HEK293T (cell line): ENCODE results near the gene GPRC5D.

Source experiments
- CTCF ChIA-PET: fragments of 350-600 bp; formaldehyde crosslinking; extraction: SDS; loops from one replicate; lab custom pipeline; 2021; ENCODE audit warnings: antibody characterized with exemption, inconsistent platforms; lab: Yijun Ruan, JAX
- POLR2A ChIA-PET: fragments of 350-600 bp; formaldehyde crosslinking; extraction: SDS; loops from one replicate; lab custom pipeline; 2020; ENCODE audit warnings: antibody characterized with exemption, inconsistent platforms; lab: Yijun Ruan, JAX
- DNase-seq: peaks from one replicate; pipeline ENCODE4 v3.0.0; 2012; ENCODE audit warnings: mixed read lengths; ENCODE audit errors: extremely low spot score
- ARNT ChIP-seq: fragments of 450-650 bp; IDR thresholded peaks from 2 replicates; pipeline ENCODE4 v1.6.1; 2017; ENCODE audit warnings: mild to moderate bottlenecking
- BHLHE40 ChIP-seq: fragments of 450-650 bp; IDR thresholded peaks from 2 replicates; pipeline ENCODE4 v1.6.1; 2016; ENCODE audit warnings: mild to moderate bottlenecking, moderate library complexity, borderline replicate concordance
- CTBP1 ChIP-seq: fragments of 450-650 bp; IDR thresholded peaks from 2 replicates; pipeline ENCODE4 v1.6.1; 2016; ENCODE audit warnings: borderline replicate concordance
- ELF4 ChIP-seq: fragments of 450-650 bp; IDR thresholded peaks from 2 replicates; pipeline ENCODE4 v1.6.1; 2017; ENCODE audit warnings: antibody characterized with exemption
- FOXA1 ChIP-seq: fragments of 450-650 bp; IDR thresholded peaks from 2 replicates; pipeline ENCODE4 v1.6.1; 2016; ENCODE audit warnings: mild to moderate bottlenecking
- FOXK2 ChIP-seq: fragments of 450-650 bp; IDR thresholded peaks from 2 replicates; pipeline ENCODE4 v1.6.1; 2016; ENCODE audit warnings: mild to moderate bottlenecking
- FOXM1 ChIP-seq: fragments of 450-650 bp; IDR thresholded peaks from 2 replicates; pipeline ENCODE4 v1.6.1; 2017; ENCODE audit warnings: mild to moderate bottlenecking, borderline replicate concordance
- HDGF ChIP-seq: fragments of 450-650 bp; IDR thresholded peaks from 2 replicates; pipeline ENCODE4 v1.6.1; 2017; ENCODE audit warnings: antibody characterized with exemption, borderline replicate concordance
- L3MBTL2 ChIP-seq: fragments of 450-650 bp; conservative IDR thresholded peaks from 2 replicates; pipeline ENCODE4 v1.6.1; 2016; ENCODE audit warnings: mild to moderate bottlenecking
- LEF1 ChIP-seq: fragments of 450-650 bp; IDR thresholded peaks from 2 replicates; pipeline ENCODE4 v1.6.1; 2017; ENCODE audit warnings: mild to moderate bottlenecking, borderline replicate concordance
- NFRKB ChIP-seq: fragments of 450-650 bp; IDR thresholded peaks from 2 replicates; pipeline ENCODE4 v1.6.1; 2016; ENCODE audit warnings: mild to moderate bottlenecking, moderate library complexity
- SP1 ChIP-seq: fragments of 450-650 bp; IDR thresholded peaks from 2 replicates; pipeline ENCODE4 v1.6.1; 2017
- SUZ12 ChIP-seq: fragments of 450-650 bp; IDR thresholded peaks from 2 replicates; pipeline ENCODE4 v1.6.1; 2016; ENCODE audit warnings: mild to moderate bottlenecking
- TARDBP ChIP-seq: fragments of 450-650 bp; IDR thresholded peaks from 2 replicates; pipeline ENCODE4 v1.6.1; 2016
- ZNF384 ChIP-seq: fragments of 450-650 bp; IDR thresholded peaks from 2 replicates; pipeline ENCODE4 v1.6.1; 2016
- TF ChIP-seq, protein P1 (sequence below): fragments of 450-650 bp; IDR thresholded peaks from 2 replicates; pipeline ENCODE4 v1.6.1; 2016

The GPRC5D gene

DNA sequence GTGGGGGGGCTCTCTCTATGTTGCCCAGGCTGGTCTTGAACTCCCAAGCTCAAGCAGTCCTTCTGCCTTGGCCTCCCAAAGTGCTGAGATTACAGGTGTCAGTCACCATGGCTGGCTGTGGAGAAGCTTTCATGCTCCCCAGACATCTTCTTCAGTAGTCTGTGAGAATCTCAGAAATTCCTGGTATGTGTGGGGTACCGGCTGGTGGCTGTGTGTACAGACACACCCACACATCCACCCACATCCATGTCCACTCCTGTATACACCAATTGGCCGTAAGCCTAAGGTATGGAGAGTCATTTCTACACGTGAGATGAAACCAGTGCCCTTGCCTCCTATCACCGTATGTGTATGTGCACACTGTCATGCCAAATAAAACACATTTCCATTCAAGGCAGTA is 27.8 kb downstream of the GPRC5D start:
- ChIA-PET CTCF (no interaction called here), POLR2A (no interaction called here)
- no peak for TF ChIP-seq ARNT
- TF ChIP-seq CTBP1: no peak
- no peak for TF ChIP-seq ELF4
- no peak for TF ChIP-seq FOXA1
- TF ChIP-seq, protein P1, sequence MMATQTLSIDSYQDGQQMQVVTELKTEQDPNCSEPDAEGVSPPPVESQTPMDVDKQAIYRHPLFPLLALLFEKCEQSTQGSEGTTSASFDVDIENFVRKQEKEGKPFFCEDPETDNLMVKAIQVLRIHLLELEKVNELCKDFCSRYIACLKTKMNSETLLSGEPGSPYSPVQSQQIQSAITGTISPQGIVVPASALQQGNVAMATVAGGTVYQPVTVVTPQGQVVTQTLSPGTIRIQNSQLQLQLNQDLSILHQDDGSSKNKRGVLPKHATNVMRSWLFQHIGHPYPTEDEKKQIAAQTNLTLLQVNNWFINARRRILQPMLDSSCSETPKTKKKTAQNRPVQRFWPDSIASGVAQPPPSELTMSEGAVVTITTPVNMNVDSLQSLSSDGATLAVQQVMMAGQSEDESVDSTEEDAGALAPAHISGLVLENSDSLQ: no peak
- TF ChIP-seq NFRKB: no peak
- TF ChIP-seq TARDBP: no peak
- no peak for TF ChIP-seq BHLHE40
- no peak for TF ChIP-seq FOXK2
- TF ChIP-seq SUZ12: no peak
- no peak for TF ChIP-seq SP1
- TF ChIP-seq ZNF384: no peak
- no peak for TF ChIP-seq L3MBTL2
- no peak for TF ChIP-seq HDGF
- TF ChIP-seq LEF1: no peak
- no peak for TF ChIP-seq FOXM1
- DNase-seq: no peak

DNA sequence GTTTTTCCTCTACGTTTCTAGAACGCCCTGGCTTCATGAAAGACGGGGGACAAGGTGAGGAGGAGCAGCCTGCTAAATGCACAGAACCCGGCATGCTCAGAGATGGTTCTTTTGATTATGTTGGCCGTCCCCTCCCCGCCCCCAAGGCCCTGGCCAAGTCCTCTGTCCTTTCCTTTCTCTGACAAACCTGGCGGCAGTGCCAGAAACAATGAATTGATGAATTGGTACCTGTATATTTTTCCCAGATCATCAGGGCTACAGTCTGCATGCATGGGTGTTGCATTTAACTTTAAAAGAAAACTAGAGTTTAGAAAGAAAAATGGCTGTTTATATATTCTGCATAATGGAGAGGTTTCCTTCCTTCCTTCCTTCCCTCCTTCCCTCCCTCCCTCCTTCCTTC is 29.0 kb downstream of the GPRC5D start:
- ChIA-PET POLR2A (no interaction called here), CTCF (no interaction called here)
- no peak for DNase-seq
- TF ChIP-seq NFRKB: no peak
- TF ChIP-seq ARNT: no peak
- no peak for TF ChIP-seq ELF4
- no peak for TF ChIP-seq HDGF
- TF ChIP-seq ZNF384: no peak
- TF ChIP-seq SUZ12: no peak
- TF ChIP-seq, protein P1: no peak
- no peak for TF ChIP-seq L3MBTL2
- no peak for TF ChIP-seq TARDBP
- no peak for TF ChIP-seq SP1
- TF ChIP-seq FOXM1: no peak
- TF ChIP-seq FOXA1: no peak
- TF ChIP-seq FOXK2: no peak
- TF ChIP-seq CTBP1: no peak
- TF ChIP-seq BHLHE40: no peak
- no peak for TF ChIP-seq LEF1

DNA sequence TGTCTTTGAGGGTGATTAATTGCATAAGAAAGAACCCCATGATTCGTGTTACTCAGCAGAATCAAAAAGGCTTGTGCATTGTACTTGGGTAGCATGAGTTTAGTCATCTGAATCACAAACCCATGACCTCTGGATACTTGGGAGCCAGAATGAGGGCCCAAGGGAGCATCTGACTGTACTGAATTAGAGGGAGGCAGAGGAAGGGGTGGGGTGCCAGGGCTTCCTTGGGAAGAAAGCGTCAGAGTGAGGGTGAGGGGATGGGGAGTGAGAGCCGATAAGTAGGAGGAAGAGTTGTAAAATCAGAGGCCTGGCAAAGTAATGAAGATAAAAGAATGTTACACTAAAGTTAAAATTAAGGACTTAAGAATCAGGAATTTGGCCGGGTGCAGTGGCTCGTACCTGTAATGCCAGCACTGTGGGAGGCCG is 29.8 kb downstream of the GPRC5D start:
- ChIA-PET POLR2A (no interaction called here), CTCF (no interaction called here)
- no peak for DNase-seq

DNA sequence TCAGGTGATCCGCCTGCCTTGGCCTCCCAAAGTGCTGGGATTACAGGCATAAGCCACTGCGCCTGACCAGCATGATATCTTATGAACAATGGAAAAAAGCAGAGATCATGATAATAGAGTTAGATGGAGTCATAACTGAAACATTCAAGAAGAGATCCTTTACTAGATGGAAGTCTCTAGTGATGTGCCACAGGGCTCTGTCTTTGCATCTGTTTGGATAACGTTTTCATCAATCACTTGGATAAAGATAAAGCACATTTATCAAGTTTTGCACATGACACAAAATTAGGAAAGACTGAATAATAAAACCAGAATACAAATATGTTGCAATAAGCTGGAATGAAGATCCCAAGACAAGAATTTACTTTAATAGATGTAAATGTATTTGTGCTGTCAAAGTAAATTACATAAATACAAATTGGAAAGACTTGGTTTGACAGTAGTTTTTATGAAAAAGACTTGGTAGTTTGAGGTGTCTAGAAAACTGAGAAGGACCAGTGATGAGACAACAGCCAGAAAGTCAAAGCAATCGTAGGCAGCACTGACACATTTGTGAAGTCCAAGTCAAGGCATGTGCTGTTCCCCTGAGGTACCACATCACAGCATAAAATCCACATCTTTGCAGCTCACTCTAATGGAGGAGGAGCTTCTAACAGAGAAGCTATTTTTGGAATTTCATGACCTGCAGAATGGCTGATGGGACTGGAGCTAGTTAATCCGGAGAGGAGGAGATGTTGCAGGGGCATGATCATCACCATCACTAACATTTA is 32.1 kb downstream of the GPRC5D start:
- POLR2A ChIA-PET: no interaction called here
- TF ChIP-seq ELF4 (no peak), CTBP1 (no peak), FOXM1 (no peak)
- CTCF ChIA-PET: interaction anchor here (0.7 kb wide), 1 partner anchor 1226 kb away, joined by 3 read pairs; no protein-coding TSS in a partner anchor
- DNase-seq: no peak

More for the DNA sequence above, 29.8 kb downstream of the GPRC5D start:
- TF ChIP-seq SUZ12: no peak
- TF ChIP-seq CTBP1: no peak
- no peak for TF ChIP-seq FOXA1
- TF ChIP-seq HDGF: no peak
- TF ChIP-seq, protein P1: no peak
- no peak for TF ChIP-seq NFRKB
- no peak for TF ChIP-seq FOXK2

DNA sequence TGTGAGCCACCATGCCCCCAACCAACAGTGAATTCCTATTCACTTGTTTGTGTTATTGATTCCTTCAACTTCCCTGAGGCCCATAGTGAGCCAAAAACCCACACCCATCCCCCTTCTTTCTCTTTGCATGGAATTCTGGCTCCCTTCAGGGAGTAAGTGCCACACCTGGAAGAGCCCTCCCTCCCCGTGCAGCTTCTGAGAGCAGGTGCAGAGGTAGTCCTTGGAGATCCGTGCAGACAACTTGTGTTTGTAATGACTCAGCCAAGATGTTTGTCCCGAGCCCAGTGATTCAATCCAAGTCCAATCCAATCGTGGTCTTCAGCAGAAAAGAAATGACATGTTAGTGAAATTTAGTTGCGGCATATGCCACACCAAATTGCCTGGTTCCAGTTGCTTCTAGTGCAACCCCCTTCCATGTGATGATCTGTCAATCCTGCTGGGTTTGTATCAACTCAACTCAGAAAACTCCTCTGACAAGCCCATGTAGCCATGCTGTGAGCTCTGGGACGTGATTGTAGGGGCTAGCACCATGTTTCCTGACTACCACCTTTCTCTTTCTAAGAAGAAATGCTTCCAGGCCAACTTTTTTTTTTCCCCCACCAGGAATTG is 33.1 kb downstream of the GPRC5D start:
- DNase-seq: no peak
- CTCF ChIA-PET: interaction anchor here (0.7 kb wide), 1 partner anchor 519 kb away, joined by 3 read pairs; no protein-coding TSS in a partner anchor
- POLR2A ChIA-PET: no interaction called here
- TF ChIP-seq L3MBTL2 (no peak), LEF1 (no peak), SUZ12 (no peak), NFRKB (no peak), ZNF384 (no peak), FOXK2 (no peak), FOXA1 (no peak), FOXM1 (no peak), TARDBP (no peak), CTBP1 (no peak)

DNA sequence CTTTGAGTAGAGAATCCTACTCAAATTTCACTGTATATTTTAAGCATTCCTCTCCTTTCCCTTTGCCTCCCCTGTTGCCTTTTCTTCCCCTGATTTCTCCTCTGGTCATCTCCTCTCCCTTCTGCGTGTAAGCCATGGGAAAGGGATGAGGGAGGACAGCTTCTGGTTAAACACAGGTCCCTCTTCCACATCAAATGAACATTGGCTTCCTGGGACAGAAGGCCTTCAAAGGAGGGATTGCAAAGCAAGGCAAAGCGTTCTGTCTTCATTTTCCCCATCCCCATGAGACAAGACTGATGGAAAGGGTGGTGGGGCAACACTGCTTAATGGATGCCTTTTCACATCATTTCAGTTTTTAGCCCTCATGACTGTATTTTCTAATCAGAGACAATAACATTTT is 34.5 kb downstream of the GPRC5D start:
- DNase-seq: no peak
- no peak for TF ChIP-seq CTBP1
- no peak for TF ChIP-seq SUZ12
- no peak for TF ChIP-seq L3MBTL2
- no peak for TF ChIP-seq LEF1
- TF ChIP-seq, protein P1: no peak
- no peak for TF ChIP-seq TARDBP
- TF ChIP-seq NFRKB: no peak
- no peak for TF ChIP-seq BHLHE40
- no peak for TF ChIP-seq SP1
- ChIA-PET CTCF (interaction anchor here (2.4 kb wide), 1 partner anchor 339 kb away, joined by 6 read pairs; no protein-coding TSS in a partner anchor), POLR2A (no interaction called here)
